ENCODE results near the gene SYPL1. TPM values are rescaled to one million over a fixed set of nuclear protein-coding genes. Genes with fewer than 3 reads are reported as not detected.

The SYPL1 gene
- total RNA-seq, 1 experiment from 2014 or later = 76.4 TPM

DNA sequence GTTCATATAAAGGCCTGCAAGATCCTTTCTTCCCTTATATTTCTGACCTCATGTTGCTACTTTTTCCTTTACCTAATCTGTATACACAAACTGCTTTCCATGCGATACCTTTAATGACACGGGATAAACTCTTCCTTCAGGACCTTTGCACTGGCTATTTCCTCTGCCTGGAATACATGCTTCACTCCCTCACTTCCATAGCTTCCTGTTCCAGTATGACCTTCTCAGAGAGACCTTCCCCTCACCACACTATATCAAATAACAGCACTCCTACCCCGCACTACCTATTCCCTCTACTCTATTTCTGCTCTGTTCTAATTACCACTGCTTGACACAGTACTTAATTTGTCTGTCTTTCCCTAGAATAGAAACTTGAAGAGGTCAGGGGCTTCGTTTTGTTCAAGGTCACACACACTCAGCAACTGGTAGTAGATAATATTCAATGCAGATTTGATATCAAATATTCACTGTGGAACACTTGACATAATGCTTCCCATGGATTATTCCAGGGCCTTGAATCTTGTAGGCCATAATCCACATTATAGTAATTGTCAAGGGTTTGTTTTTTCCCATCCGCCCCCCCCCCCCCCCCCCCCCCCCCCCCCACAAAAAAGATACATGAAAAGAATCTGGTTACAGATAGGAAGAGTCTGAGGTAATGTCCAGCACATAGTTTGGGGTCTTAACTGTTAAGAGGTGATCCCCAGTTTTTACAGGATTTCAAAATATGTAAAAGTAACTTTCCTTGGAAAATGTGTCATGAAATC lies 11.1 kb downstream of the SYPL1 start:
- no TSS peak for BruUV-seq (replicated peaks)

DNA sequence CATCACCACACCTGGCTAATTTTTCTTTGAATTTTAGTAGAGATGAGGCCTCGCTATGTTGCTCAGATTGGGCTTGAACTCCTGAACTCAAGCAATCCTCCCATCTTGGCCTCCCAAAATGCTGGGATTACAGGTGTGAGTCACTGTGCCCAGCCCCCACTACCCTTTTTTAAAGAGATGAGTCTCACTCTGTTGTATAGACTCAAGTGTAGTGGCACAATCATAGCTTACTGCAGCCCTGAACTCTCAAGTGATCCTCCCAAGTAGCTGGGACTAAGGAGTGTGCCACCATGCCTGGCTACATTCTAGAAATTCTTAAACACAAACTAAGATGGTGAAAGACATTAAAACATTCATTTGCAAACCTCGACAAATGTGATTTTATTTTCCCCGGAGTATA lies 12.6 kb downstream of the SYPL1 start:
- H3K36me3 ChIP-seq (ENCODE audit: insufficient read depth, low read length, poor library complexity, severe bottlenecking) = peaks cover 27% of the 10 kb centered on the region
- no peak overlapping the region for H3K27ac ChIP-seq (ENCODE audit: low read depth, low read length, poor library complexity, severe bottlenecking)
- H3K4me3 ChIP-seq (ENCODE audit: low read depth, low read length, poor library complexity, severe bottlenecking) = no peak overlapping the region
- intact Hi-C loops (cut with micrococcal nuclease; ENCODE audit: unreplicated experiment) = no loop called here
- H3K9me3 ChIP-seq (ENCODE audit: low read depth, low read length, poor library complexity, severe bottlenecking) = no peaks in the 10 kb centered on the region
- peaks cover 6% of the 10 kb centered on the region for H3K4me1 ChIP-seq (ENCODE audit: insufficient read depth, low read length, poor library complexity, severe bottlenecking)
- DNase-seq (ENCODE audit: low spot score) = no peak
- CTCF ChIA-PET = no interaction called here
- no peaks in the 10 kb centered on the region for H3K27me3 ChIP-seq (replicated peaks; ENCODE audit: insufficient read depth, low read depth, low read length, poor library complexity)
- no TSS peak for BruUV-seq (replicated peaks)
- no peak for TF ChIP-seq EZH2 (IDR thresholded peaks at IDR 0.05; ENCODE audit: borderline replicate concordance, low read depth, low read length, poor library complexity, severe bottlenecking)
- TF ChIP-seq, protein P1, sequence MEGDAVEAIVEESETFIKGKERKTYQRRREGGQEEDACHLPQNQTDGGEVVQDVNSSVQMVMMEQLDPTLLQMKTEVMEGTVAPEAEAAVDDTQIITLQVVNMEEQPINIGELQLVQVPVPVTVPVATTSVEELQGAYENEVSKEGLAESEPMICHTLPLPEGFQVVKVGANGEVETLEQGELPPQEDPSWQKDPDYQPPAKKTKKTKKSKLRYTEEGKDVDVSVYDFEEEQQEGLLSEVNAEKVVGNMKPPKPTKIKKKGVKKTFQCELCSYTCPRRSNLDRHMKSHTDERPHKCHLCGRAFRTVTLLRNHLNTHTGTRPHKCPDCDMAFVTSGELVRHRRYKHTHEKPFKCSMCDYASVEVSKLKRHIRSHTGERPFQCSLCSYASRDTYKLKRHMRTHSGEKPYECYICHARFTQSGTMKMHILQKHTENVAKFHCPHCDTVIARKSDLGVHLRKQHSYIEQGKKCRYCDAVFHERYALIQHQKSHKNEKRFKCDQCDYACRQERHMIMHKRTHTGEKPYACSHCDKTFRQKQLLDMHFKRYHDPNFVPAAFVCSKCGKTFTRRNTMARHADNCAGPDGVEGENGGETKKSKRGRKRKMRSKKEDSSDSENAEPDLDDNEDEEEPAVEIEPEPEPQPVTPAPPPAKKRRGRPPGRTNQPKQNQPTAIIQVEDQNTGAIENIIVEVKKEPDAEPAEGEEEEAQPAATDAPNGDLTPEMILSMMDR (conservative IDR thresholded peaks at IDR 0.05; ENCODE audit: low read depth, low read length) = no peak
- POLR2A ChIA-PET (ENCODE audit: low non-redundant PET) = no interaction called here

More for the DNA sequence above, 11.1 kb downstream of the SYPL1 start:
- no peak for DNase-seq (ENCODE audit: low spot score)
- peaks cover 17% of the 10 kb centered on the region for H3K36me3 ChIP-seq (ENCODE audit: insufficient read depth, low read length, poor library complexity, severe bottlenecking)
- H3K27ac ChIP-seq (ENCODE audit: low read depth, low read length, poor library complexity, severe bottlenecking) = no peak overlapping the region
- ChIA-PET CTCF (no interaction called here), POLR2A (ENCODE audit: low non-redundant PET) (no interaction called here)
- H3K4me3 ChIP-seq (ENCODE audit: low read depth, low read length, poor library complexity, severe bottlenecking) = no peak overlapping the region
- H3K4me1 ChIP-seq (ENCODE audit: insufficient read depth, low read length, poor library complexity, severe bottlenecking) = peaks cover 6% of the 10 kb centered on the region
- TF ChIP-seq, protein P1 (conservative IDR thresholded peaks at IDR 0.05; ENCODE audit: low read depth, low read length) = no peak
- TF ChIP-seq EZH2 (IDR thresholded peaks at IDR 0.05; ENCODE audit: borderline replicate concordance, low read depth, low read length, poor library complexity, severe bottlenecking) = no peak
- intact Hi-C loops (cut with micrococcal nuclease; ENCODE audit: unreplicated experiment) = no loop called here
- H3K9me3 ChIP-seq (ENCODE audit: low read depth, low read length, poor library complexity, severe bottlenecking) = no peaks in the 10 kb centered on the region
- H3K27me3 ChIP-seq (replicated peaks; ENCODE audit: insufficient read depth, low read depth, low read length, poor library complexity) = no peaks in the 10 kb centered on the region

DNA sequence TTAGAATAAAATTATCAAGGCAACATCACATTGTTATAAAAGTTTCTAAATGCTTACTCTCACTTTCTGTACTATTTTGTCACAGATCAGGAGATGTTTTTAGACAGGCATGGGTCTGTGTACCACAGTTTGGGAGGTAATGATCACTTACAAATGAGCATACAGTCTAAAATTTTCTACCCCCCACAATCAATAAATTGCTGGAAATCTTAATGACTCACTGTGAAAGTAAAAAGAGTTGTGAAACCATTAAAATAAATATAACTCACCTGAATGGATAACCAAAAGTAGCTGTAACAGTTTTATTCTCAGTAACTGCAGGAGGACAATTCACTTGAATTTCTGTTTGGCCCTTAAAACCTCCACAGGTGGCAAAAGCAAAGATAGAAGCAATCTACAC lies 13.2 kb downstream of the SYPL1 start:
- POLR2A ChIA-PET (ENCODE audit: low non-redundant PET) = no interaction called here
- Histone ChIP-seq H3K27ac (ENCODE audit: low read depth, low read length, poor library complexity, severe bottlenecking) (no peak overlapping the region), H3K4me3 (ENCODE audit: low read depth, low read length, poor library complexity, severe bottlenecking) (no peak overlapping the region), H3K36me3 (ENCODE audit: insufficient read depth, low read length, poor library complexity, severe bottlenecking) (peaks cover 33% of the 10 kb centered on the region), H3K4me1 (ENCODE audit: insufficient read depth, low read length, poor library complexity, severe bottlenecking) (peaks cover 6% of the 10 kb centered on the region), H3K27me3 (replicated peaks; ENCODE audit: insufficient read depth, low read depth, low read length, poor library complexity) (no peaks in the 10 kb centered on the region), H3K9me3 (ENCODE audit: low read depth, low read length, poor library complexity, severe bottlenecking) (no peaks in the 10 kb centered on the region)
- no peak for DNase-seq (ENCODE audit: low spot score)
- CTCF ChIA-PET = no interaction called here
- BruUV-seq (replicated peaks) = no TSS peak
- intact Hi-C loops (cut with micrococcal nuclease; ENCODE audit: unreplicated experiment) = no loop called here
- TF ChIP-seq, protein P1 (conservative IDR thresholded peaks at IDR 0.05; ENCODE audit: low read depth, low read length) = no peak
- no peak for TF ChIP-seq EZH2 (IDR thresholded peaks at IDR 0.05; ENCODE audit: borderline replicate concordance, low read depth, low read length, poor library complexity, severe bottlenecking)
